H9 (cell line): Measurements from ENCODE around the gene C3orf38. TPM values are rescaled to one million over a fixed set of nuclear protein-coding genes. Genes with fewer than 3 reads are reported as not detected.

Experiments
- DNase-seq: peaks from one replicate; pipeline ENCODE4 v3.0.0-alpha.2; 2017
- H2AFZ ChIP-seq: one replicate; pipeline ENCODE4 v1.6.1; 2013; ENCODE audit warnings: mild to moderate bottlenecking, low read length, control low read depth, moderate library complexity
- H2AK5ac ChIP-seq: 2 replicates; pipeline ENCODE4 v1.6.1; 2013; ENCODE audit warnings: low read length, control low read depth, mixed read lengths; ENCODE audit not compliant: insufficient read length
- H2BK120ac ChIP-seq: one replicate; pipeline ENCODE4 v1.6.1; 2013; ENCODE audit warnings: low read depth, mild to moderate bottlenecking, low read length, control low read depth, inconsistent platforms; ENCODE audit not compliant: poor library complexity, severe bottlenecking
- H2BK12ac ChIP-seq: 2 replicates; pipeline ENCODE4 v1.6.1; 2013; ENCODE audit warnings: low read length, control low read depth, mixed read lengths, low read depth; ENCODE audit not compliant: insufficient read length
- H2BK15ac ChIP-seq: 2 replicates; pipeline ENCODE4 v1.6.1; 2013; ENCODE audit warnings: low read depth, low read length, control low read depth
- H2BK20ac ChIP-seq: one replicate; pipeline ENCODE4 v1.6.1; 2013; ENCODE audit warnings: low read depth, mild to moderate bottlenecking, low read length, control low read depth, inconsistent platforms; ENCODE audit not compliant: poor library complexity, severe bottlenecking
- H2BK5ac ChIP-seq: 2 replicates; pipeline ENCODE4 v1.6.1; 2013; ENCODE audit warnings: low read length, control low read depth, mixed read lengths; ENCODE audit not compliant: insufficient read length
- H3K14ac ChIP-seq: 2 replicates; pipeline ENCODE4 v1.6.1; 2013; ENCODE audit warnings: low read length, control low read depth; ENCODE audit not compliant: insufficient read depth
- H3K18ac ChIP-seq: 2 replicates; pipeline ENCODE4 v1.6.1; 2013; ENCODE audit warnings: low read depth, mild to moderate bottlenecking, mixed read lengths, low read length, control low read depth; ENCODE audit not compliant: insufficient read length
- H3K23ac ChIP-seq: 2 replicates; pipeline ENCODE4 v1.6.1; 2013; ENCODE audit warnings: low read length, control low read depth, mixed read lengths, low read depth; ENCODE audit not compliant: insufficient read length
- H3K23me2 ChIP-seq: 2 replicates; pipeline ENCODE4 v1.6.1; 2013; ENCODE audit warnings: low read depth, mild to moderate bottlenecking, mixed read lengths, low read length, control low read depth; ENCODE audit not compliant: insufficient read length, poor library complexity, severe bottlenecking
- H3K27ac ChIP-seq: 2 replicates; pipeline ENCODE4 v1.5.1; 2013; ENCODE audit warnings: low read length, control low read depth, mixed read lengths, low read depth; ENCODE audit not compliant: insufficient read length
- H3K27me3 ChIP-seq: 2 replicates; pipeline ENCODE4 v1.6.1; 2013; ENCODE audit warnings: low read length, control low read depth, inconsistent platforms; ENCODE audit not compliant: insufficient read depth
- H3K4ac ChIP-seq: 2 replicates; pipeline ENCODE4 v1.6.1; 2013; ENCODE audit warnings: low read depth, mild to moderate bottlenecking, control low read depth, inconsistent platforms, low read length, moderate library complexity
- H3K4me1 ChIP-seq: 2 replicates; pipeline ENCODE4 v1.6.1; 2013; ENCODE audit warnings: low read length, control low read depth, inconsistent platforms; ENCODE audit not compliant: insufficient read depth
- H3K4me2 ChIP-seq: 2 replicates; pipeline ENCODE4 v1.6.1; 2013; ENCODE audit warnings: low read length, control low read depth, mixed read lengths; ENCODE audit not compliant: insufficient read length, insufficient read depth
- H3K56ac ChIP-seq: 2 replicates; pipeline ENCODE4 v1.6.1; 2013; ENCODE audit warnings: low read depth, mild to moderate bottlenecking, mixed read lengths, low read length, control low read depth; ENCODE audit not compliant: insufficient read length
- H3K79me1 ChIP-seq: 2 replicates; pipeline ENCODE4 v1.6.1; 2013; ENCODE audit warnings: low read depth, mild to moderate bottlenecking, moderate library complexity, low read length, control low read depth, inconsistent platforms; ENCODE audit not compliant: insufficient read depth, poor library complexity, severe bottlenecking
- H3K79me2 ChIP-seq: 2 replicates; pipeline ENCODE4 v1.6.1; 2013; ENCODE audit warnings: low read length, control low read depth, inconsistent platforms; ENCODE audit not compliant: insufficient read depth
- H3K9ac ChIP-seq: 2 replicates; pipeline ENCODE4 v1.6.1; 2013; ENCODE audit warnings: low read length, control low read depth, mixed read lengths; ENCODE audit not compliant: insufficient read length; ENCODE audit errors: extremely low read depth
- H3K9me3 ChIP-seq: one replicate; pipeline ENCODE4 v1.6.1; 2013; ENCODE audit warnings: low read depth, low read length, inconsistent platforms; ENCODE audit not compliant: control insufficient read depth
- H3T11ph ChIP-seq: one replicate; pipeline ENCODE4 v1.6.1; 2013; ENCODE audit warnings: mild to moderate bottlenecking, low read length, control low read depth, inconsistent platforms
- H4K20me1 ChIP-seq: one replicate; pipeline ENCODE4 v1.6.1; 2013; ENCODE audit not compliant: control insufficient read depth, insufficient read length, insufficient read depth
- H4K5ac ChIP-seq: 2 replicates; pipeline ENCODE4 v1.6.1; 2013; ENCODE audit warnings: low read depth, mild to moderate bottlenecking, mixed read lengths, low read length, control low read depth; ENCODE audit not compliant: insufficient read length
- H4K8ac ChIP-seq: replicated peaks from 2 replicates; pipeline ENCODE4 v1.6.1; 2013; ENCODE audit warnings: low read length, control low read depth, mixed read lengths, low read depth; ENCODE audit not compliant: insufficient read length
- H4K91ac ChIP-seq: 2 replicates; pipeline ENCODE4 v1.6.1; 2013; ENCODE audit warnings: low read depth, mild to moderate bottlenecking, moderate library complexity, mixed read lengths, low read length, control low read depth; ENCODE audit not compliant: insufficient read length
- H3K27ac Mint-ChIP-seq, 3 experiments: 2 replicates in 2 of 3; 3 replicates in 1 of 3; pipeline ENCODE4 v1.8.0; 2020 to 2021; ENCODE audit warnings: mixed read lengths in 3 of 3, mild to moderate bottlenecking in 1 of 3, moderate library complexity in 1 of 3
- H3K27me3 Mint-ChIP-seq: 2 replicates; pipeline ENCODE4 v1.8.0; 2021; ENCODE audit warnings: low read depth, mild to moderate bottlenecking, moderate library complexity, mixed read lengths
- H3K36me3 Mint-ChIP-seq, 3 experiments: 2 replicates in 2 of 3; 3 replicates in 1 of 3; pipeline ENCODE4 v1.8.0; 2020 to 2021; ENCODE audit warnings: low read depth in 3 of 3, mixed read lengths in 3 of 3; ENCODE audit not compliant: insufficient read depth in 1 of 3
- H3K4me1 Mint-ChIP-seq, 2 experiments: 2 replicates each; pipeline ENCODE4 v1.8.0; 2020; ENCODE audit warnings: mixed read lengths in 2 of 2
- H3K4me3 Mint-ChIP-seq, 2 experiments: 2 replicates in 1 of 2; 3 replicates in 1 of 2; pipeline ENCODE4 v1.8.0; 2020 to 2021; ENCODE audit warnings: mild to moderate bottlenecking in 2 of 2, mixed read lengths in 2 of 2, moderate library complexity in 1 of 2
- H3K9me3 Mint-ChIP-seq, 2 experiments: 2 replicates in 1 of 2; 3 replicates in 1 of 2; pipeline ENCODE4 v1.8.0; 2020; ENCODE audit warnings: mild to moderate bottlenecking in 2 of 2, mixed read lengths in 2 of 2, moderate library complexity in 1 of 2
- total RNA-seq: library from RNA; stranded (reverse); gene quantifications from 2 replicates; pipeline ENCODE4 v1.2.1, GENCODE V29; 2021
- TF ChIP-seq, protein P1 (sequence below): fragments of 200-600 bp; sonication (generic); conservative IDR thresholded peaks from 3 replicates; pipeline ENCODE4 v1.8.0; 2021; ENCODE audit warnings: antibody characterized with exemption, mild to moderate bottlenecking

C3orf38 gene
- total RNA-seq, 1 experiment from 2014 or later: 36.6 TPM

DNA sequence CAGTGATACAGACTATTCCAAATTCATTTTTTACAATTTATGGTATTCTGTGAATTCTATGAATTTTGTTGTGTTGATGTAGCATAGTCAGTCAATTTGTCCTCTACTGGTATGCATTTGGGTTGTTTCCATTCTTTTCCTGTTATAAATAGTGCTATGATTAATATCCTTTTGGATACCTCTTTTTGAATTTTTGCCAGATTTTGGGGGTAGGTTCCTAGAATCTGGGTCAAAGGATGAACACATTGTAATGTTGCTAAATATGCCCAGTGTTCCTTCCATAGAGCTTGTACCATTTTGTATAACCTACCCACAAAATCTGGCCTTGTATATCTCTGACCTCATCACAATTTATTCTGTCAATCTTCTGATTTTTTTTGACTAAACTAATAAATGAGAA, 44.4 kb upstream of the C3orf38 start:
- no peak overlapping the region for H3K14ac ChIP-seq
- H3K4me2 ChIP-seq: no peak overlapping the region
- H4K5ac ChIP-seq: no peak overlapping the region
- H3T11ph ChIP-seq: no peak overlapping the region
- no peak overlapping the region for H2AK5ac ChIP-seq
- no peak overlapping the region for H4K8ac ChIP-seq
- no peak for DNase-seq
- Mint-ChIP-seq H3K27ac (no peak overlapping the region), H3K4me1 (no peaks in the 10 kb centered on the region), H3K9me3 (no peaks in the 10 kb centered on the region; a peak in 1 of 5 replicates), H3K4me3 (no peak overlapping the region), H3K36me3 (peaks cover 9 to 18% (median 9%) of the 10 kb centered on the region in 3 experiments), H3K27me3 (no peaks in the 10 kb centered on the region)
- no peaks in the 10 kb centered on the region for H3K9me3 ChIP-seq
- H2BK120ac ChIP-seq: no peak overlapping the region
- H2BK20ac ChIP-seq: no peak overlapping the region
- H3K18ac ChIP-seq: no peak overlapping the region
- no peak overlapping the region for H3K23ac ChIP-seq
- TF ChIP-seq, protein P1, sequence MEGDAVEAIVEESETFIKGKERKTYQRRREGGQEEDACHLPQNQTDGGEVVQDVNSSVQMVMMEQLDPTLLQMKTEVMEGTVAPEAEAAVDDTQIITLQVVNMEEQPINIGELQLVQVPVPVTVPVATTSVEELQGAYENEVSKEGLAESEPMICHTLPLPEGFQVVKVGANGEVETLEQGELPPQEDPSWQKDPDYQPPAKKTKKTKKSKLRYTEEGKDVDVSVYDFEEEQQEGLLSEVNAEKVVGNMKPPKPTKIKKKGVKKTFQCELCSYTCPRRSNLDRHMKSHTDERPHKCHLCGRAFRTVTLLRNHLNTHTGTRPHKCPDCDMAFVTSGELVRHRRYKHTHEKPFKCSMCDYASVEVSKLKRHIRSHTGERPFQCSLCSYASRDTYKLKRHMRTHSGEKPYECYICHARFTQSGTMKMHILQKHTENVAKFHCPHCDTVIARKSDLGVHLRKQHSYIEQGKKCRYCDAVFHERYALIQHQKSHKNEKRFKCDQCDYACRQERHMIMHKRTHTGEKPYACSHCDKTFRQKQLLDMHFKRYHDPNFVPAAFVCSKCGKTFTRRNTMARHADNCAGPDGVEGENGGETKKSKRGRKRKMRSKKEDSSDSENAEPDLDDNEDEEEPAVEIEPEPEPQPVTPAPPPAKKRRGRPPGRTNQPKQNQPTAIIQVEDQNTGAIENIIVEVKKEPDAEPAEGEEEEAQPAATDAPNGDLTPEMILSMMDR: no peak
- no peaks in the 10 kb centered on the region for H3K4me1 ChIP-seq
- no peak overlapping the region for H3K9ac ChIP-seq
- H4K91ac ChIP-seq: no peak overlapping the region
- H2AFZ ChIP-seq: no peak overlapping the region
- H3K27ac ChIP-seq: no peak overlapping the region
- H3K56ac ChIP-seq: no peak overlapping the region
- no peaks in the 10 kb centered on the region for H3K79me1 ChIP-seq
- no peak overlapping the region for H2BK5ac ChIP-seq
- no peaks in the 10 kb centered on the region for H3K79me2 ChIP-seq
- H3K4ac ChIP-seq: no peak overlapping the region
- H3K27me3 ChIP-seq: no peaks in the 10 kb centered on the region
- no peaks in the 10 kb centered on the region for H4K20me1 ChIP-seq
- no peaks in the 10 kb centered on the region for H3K23me2 ChIP-seq
- no peak overlapping the region for H2BK15ac ChIP-seq
- H2BK12ac ChIP-seq: no peak overlapping the region
